HG02973 (cell line): Measurements from ENCODE around the gene NDUFAF3.

Experiments
- ATAC-seq: cut with Tn5 transposase; IDR thresholded peaks from one replicate; pipeline ENCODE4 v1.9.1; 2021; ENCODE audit warnings: moderate library complexity; ENCODE audit not compliant: unreplicated experiment

The NDUFAF3 gene

GRCh38 chr3:49017971-49018706 is 3.8 kb upstream of the NDUFAF3 start, which contains the start of gene DALRD3:
Gene DALRD3, minus strand, starts transcription at chr3:49018580. Its CDS starts 16 bp downstream, at chr3:49018564.
- ATAC-seq = no peak

GRCh38 chr3:49018707-49019006 is 3.3 kb upstream of the NDUFAF3 start:
- no peak for ATAC-seq

DNA sequence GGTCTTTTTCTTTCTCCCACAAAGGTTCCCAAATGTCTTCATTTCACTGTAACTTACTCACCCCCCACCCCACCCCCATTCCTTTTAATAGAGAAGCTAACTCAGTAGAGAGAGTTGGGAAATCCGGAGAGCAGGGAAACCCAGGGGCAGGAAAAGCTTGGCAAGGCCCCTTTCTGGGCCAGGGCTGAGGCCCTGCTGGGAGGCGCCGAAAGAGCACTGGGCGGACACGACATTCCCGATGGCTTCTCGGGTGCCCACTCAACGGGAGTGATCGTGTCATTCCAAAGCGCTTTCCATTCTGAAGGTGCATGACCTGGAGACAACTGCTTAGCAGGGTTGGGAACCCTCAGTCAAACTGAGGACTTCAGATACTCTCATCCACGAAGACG is 2.0 kb upstream of the NDUFAF3 start:
- ATAC-seq = no peak

- peak; percentile 2 for ATAC-seq
Observed at GRCh38 chr3:49020330-49021212, 1.4 kb upstream of the NDUFAF3 start.

DNA sequence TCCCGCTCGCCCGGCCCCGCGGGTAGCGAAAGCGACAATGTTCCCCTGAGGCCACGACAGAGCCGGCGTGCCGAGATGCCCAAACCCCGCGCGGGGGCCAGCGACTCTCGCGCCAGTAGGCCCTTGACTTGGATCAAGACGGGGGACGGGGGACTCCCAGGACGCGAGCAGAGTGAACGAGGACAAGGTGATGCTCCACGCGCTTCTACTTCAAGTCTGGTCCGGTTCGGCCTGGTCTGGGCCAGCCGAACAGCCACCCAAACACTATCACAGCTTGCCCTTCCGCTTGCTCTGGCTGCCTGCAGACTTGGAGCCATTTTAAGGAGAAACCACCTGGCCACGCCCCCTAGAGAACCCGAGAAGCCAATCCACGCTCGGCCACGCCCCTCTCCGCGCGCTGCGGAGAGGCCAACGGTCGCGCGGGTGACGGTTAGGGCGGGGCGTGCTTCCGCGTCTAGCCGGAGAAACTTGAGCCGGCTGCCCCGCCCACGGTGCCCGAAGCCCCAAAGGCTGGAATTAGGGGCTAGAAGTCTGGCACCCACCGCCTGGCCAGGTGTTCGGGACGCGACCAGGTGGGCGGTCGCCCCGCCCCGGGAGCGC is 608 bp upstream of the NDUFAF3 start:
- ATAC-seq = peak; percentile 42

- ATAC-seq = no peak
Observed at GRCh38 chr3:49022688-49023171, 809 bp downstream of the NDUFAF3 start.

GRCh38 chr3:49023775-49024174 is 1.9 kb downstream of the NDUFAF3 start:
- ATAC-seq = no peak

DNA sequence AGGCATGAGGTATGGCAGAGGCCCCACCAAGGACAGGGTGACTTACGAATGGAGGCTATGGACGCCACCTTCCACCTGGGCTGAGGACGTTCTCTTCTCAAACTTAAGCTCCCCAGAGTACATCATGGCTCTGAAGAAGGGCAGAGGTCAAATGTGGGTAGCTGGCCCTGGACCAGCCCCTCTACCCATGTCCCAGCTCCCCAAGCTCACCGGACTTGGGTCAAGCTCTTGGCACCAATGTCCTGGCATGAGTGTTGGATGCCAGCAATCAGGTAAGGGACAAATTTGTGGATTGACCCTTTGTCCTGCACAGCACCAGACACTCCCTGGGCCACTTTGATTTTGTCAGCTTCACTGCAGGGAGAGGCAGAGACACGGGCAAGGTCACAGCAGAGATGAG is 2.5 kb downstream of the NDUFAF3 start:
- ATAC-seq = no peak

DNA sequence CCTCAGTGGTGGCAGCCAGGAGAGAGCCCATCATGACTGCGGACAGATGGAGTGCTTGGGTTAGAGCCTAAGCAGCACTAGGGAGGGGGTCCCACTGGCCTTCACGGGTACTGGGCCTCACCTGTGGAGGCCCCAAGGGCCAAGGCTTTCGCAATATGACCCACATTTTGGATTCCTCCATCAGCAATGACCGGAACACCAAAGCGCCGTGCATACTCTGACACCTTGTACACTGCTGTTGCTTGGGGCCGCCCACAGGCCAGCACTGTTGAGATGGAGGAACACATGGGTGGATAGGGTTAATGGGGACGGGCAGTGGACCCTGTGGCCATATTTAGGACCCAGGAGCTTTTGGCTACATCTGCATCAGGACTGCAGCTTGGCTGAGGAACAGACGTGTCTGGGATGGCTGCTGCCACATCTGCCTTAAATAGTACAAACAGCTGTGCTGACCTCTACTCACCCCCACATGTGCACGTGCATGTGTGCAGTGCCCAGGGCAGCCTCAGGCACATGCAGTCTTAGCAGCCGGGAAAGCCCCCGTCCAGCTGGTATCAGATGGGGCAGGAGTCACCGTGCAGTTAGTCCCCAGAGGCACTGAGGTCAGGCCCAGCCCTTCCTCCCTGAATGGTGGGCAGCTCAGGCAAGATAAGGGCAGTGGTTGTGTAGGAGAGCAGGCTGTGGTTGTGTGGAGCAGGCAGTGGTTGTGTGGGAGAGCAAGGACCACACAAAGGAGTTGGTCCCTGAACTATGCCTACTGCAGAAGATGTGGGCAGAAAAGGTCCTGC is 3.3 kb downstream of the NDUFAF3 start:
- no peak for ATAC-seq

DNA sequence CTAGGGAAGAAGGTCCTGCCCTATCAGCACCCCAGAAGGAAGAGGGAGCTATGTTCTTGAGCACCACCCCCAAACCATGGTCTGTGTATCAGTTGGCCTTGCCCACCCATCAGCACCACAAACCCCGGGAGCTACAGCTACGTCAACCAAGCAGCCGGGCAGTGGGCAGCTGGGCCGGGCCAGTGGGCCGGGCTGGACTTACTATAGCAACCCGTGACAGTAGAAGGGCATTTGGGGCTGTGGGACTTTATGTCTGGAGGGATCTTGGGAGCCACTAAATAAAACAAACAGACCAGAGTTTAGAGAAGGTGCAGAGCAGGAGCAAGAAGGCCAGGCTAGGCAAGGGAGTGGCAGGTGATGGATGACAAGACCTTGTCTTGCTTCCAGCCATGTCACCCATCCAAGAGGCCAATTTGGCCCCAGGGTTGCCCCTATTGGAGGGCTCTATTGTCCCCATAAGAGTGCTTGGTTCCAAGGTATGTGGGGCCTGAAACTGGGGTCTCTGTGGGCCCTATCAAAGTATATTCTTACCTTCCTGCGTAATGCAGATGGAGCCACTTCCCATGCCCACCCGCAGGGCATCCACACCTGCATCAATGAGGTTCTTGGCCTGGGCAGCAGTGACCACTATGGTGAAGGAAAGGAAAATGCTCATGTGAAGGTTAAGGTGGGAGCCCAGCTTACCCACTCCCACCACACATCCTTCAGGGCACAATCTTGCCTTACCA is 4.0 kb downstream of the NDUFAF3 start:
- no peak for ATAC-seq

DNA sequence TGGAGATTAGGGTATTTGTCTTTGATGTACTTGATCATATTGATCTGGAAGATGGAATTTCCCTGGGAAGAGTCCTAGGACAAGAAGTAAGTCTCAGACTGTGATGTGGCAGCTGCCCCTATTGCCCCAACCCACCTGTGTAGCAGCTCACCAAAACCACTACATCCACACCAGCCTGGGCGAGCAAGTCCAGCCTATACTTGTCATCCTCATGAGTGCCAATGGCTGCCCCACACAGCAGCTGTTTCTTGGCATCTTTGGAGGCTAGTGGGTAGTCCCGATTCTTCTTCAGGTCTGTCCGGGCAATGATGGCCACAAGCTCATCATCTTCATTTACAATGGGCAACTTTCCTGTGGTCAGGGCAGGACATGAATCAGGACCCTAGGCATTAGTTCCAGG is 4.6 kb downstream of the NDUFAF3 start:
- ATAC-seq = no peak

- ATAC-seq = no peak
Observed at GRCh38 chr3:49027634-49028033, 5.7 kb downstream of the NDUFAF3 start.

DNA sequence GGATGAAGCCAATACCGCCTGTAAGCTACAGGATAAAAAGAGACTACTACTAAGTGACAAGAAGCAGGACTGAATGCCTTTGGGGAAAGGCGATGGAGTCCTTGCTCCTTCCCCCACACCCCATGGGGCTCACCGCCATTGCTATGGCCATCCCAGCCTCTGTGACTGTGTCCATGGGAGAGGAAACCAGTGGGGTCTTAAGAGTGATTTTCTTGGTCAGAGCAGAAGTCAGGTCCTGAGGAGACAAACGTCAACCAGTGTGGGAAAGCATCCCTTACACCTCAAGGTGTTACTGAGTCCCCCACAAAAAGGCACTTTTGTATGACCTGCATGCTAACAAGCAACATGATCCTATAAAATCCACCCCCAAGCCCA is 6.4 kb downstream of the NDUFAF3 start:
- no peak for ATAC-seq

GRCh38 chr3:49028673-49029562 is 7.0 kb downstream of the NDUFAF3 start, which contains the start of gene IMPDH2:
Gene IMPDH2, minus strand, starts transcription at chr3:49029398. Its CDS starts 48 bp downstream, at chr3:49029350.
- ATAC-seq = peak; percentile 80

DNA sequence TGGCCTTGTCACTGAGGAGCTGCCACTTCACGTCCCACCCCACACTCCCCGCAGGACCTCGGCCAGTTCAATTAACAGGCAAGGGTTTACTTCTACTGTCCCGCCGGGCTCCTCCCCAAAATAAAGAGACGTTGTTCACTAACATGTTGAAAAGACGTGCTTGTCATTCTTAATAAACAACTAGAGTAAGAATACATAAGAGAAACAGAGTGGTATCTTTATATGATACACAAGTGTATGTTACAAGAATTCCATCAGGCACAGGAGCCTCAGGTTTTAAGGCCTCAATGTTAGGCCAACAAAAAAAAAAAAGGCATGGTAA is 7.6 kb downstream of the NDUFAF3 start:
- ATAC-seq = no peak

GRCh38 chr3:49030321-49030720 is 8.4 kb downstream of the NDUFAF3 start:
- no peak for ATAC-seq

- no peak for ATAC-seq
Observed at GRCh38 chr3:49032646-49033304, 10.9 kb downstream of the NDUFAF3 start.

- no peak for ATAC-seq
Observed at GRCh38 chr3:49034650-49035049, 12.7 kb downstream of the NDUFAF3 start.

DNA sequence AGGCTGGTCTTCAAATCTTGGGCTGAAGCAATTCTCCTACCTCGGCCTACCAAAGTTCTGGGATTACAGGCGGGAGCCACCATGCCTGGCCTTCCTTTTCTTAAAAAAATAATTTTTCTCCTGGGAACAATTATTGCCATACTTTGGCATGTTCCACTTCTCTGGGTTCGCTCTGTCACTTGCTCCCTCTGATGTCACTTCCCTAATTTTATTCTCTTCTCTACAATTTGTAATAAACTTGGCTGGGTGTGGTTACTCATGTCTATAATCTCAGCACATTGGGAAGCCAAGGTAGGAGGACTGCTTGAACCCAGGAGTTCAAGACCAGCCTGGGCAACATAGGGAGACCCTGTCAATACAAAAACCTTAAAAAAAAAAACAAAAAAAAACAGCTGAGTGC is 13.4 kb downstream of the NDUFAF3 start:
- no peak for ATAC-seq
